Omental fat pad (tissue), 4 donors: ENCODE results near the gene ZNF10. TPM values are rescaled to one million over a fixed set of nuclear protein-coding genes. Genes with fewer than 3 reads are reported as not detected.

Experiments used
- ATAC-seq: fragments of 150-250 bp; one replicate; pipeline ENCODE4 v1.9.1; 2016; ENCODE audit warnings: mild to moderate bottlenecking, moderate library complexity; ENCODE audit not compliant: low FRiP score
- DNase-seq: peaks from one replicate; pipeline ENCODE4 v3.0.0-alpha.2; 2019; ENCODE audit warnings: low spot score
- CTCF ChIP-seq, 3 donors: fragments of 450-650 bp; IDR thresholded peaks; one replicate each; pipeline ENCODE4 v1.5.1; 2016 to 2017; ENCODE audit warnings: antibody characterized with exemption in 3 of 3, mild to moderate bottlenecking in 3 of 3, moderate library complexity in 2 of 3
- total RNA-seq, 4 donors: library from RNA; depleted of rRNA; stranded (reverse); fragments of >200 nt; gene quantifications; one replicate each; pipeline ENCODE4 v1.1.0, GENCODE V29; 2016

ZNF10 gene
- total RNA-seq, 4 donors from 2014 or later = 5.5 to 39.0 (median 9.8) TPM

DNA sequence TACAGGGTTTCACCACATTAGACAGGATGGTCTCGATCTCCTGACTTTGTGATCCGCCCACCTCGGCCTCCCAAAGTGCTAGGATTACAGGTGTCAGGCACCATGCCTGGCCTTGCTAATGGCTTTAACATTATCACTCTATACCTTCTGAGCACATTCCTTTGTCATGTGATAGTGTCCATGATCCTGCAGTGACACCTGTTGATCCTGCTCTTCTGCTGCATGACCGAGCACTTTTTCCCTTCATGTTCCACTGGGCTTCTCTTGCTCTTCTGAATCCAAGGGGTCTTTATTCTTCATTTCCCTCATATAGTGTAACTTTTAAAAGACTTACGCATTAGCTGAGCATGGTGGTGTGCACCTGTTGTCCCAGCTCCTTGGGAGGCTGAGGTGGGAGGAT lies 62.4 kb downstream of the ZNF10 start:
- DNase-seq = no peak
- no peak for ATAC-seq
- TF ChIP-seq CTCF (IDR thresholded peaks at IDR 0.05) = no peak

DNA sequence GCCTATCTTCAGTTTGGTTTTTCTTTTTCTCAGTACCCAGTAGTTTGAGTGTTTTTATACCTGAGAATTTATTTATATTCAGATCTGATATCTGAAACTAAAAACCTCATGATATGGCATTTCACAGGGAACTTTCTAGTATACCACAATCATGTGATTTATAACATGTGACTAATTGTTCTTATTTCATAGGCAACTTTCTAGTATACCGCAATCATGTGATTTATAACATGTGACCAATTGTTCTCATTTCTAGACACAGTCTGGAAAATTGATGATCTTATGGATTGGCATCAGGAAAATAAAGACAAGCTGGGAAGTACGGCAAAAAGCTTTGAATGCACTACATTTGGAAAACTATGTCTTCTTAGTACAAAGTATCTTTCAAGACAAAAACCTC lies 71.5 kb downstream of the ZNF10 start:
- ATAC-seq = no peak
- no peak for TF ChIP-seq CTCF (IDR thresholded peaks at IDR 0.05)
- no peak for DNase-seq

GRCh38 chr12:133202493-133203343 lies 72.3 kb downstream of the ZNF10 start:
- ATAC-seq = no peak
- no peak for DNase-seq
- no peak for TF ChIP-seq CTCF (IDR thresholded peaks at IDR 0.05)

GRCh38 chr12:133203344-133204263 lies 73.2 kb downstream of the ZNF10 start:
- DNase-seq (no peak), ATAC-seq (no peak)
- TF ChIP-seq CTCF (IDR thresholded peaks at IDR 0.05) = no peak

- ATAC-seq = no peak
- no peak for DNase-seq
- TF ChIP-seq CTCF (IDR thresholded peaks at IDR 0.05) = no peak
Measured at GRCh38 chr12:133204264-133204603, 73.8 kb downstream of the ZNF10 start.

DNA sequence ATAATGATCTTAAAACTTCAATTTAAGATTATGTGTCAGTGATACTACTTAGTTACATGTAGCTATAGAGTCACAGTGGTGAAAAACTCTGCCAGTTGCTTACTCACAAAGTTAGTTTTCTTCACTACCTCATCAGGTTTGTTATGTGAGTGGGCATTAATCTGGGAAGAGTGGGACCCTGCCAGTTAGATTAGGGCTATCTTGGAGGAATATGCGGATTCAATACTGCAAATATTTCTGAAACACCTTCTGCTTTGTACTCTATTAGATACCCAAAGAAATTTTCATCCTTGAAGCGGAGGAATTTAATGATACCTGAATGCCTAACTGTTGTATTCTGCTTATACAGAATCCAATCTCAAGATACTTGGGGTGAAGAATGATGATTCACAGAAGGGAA lies 76.0 kb downstream of the ZNF10 start:
- DNase-seq (no peak), ATAC-seq (no peak)
- TF ChIP-seq CTCF (IDR thresholded peaks at IDR 0.05) = no peak

Other genes starting within 250 kb of the ZNF10 start
- gene CHFR, start 243.0 kb upstream of the ZNF10 start, total RNA-seq = 10 to 100 TPM; 17.7 to 59.9 (median 34.0) TPM
- gene ZNF605, start 174.3 kb upstream of the ZNF10 start, total RNA-seq = 10 to 100 TPM in 1 of 4 donors, 1 to 10 TPM in 3; 4.7 to 17.0 (median 7.3) TPM
- 10 to 100 TPM in 3 of 4 donors, 1 to 10 TPM in 1; 8.4 to 25.5 (median 13.1) TPM for gene ZNF26, start 144.3 kb upstream of the ZNF10 start, total RNA-seq
- 10 to 100 TPM; 14.5 to 29.2 (median 22.5) TPM for gene ZNF84, start 93.1 kb upstream of the ZNF10 start, total RNA-seq
- 10 to 100 TPM; 12.3 to 21.4 (median 14.7) TPM for gene ZNF140, start 49.7 kb upstream of the ZNF10 start, total RNA-seq
- gene ZNF891, start 353 bp upstream of the ZNF10 start, total RNA-seq = 1 to 10 TPM; 1.9 to 4.6 (median 2.9) TPM
- gene ZNF268, start 50.9 kb downstream of the ZNF10 start, total RNA-seq = 10 to 100 TPM; 10.8 to 20.5 (median 15.0) TPM
- not detected for gene ANHX, start 105.2 kb downstream of the ZNF10 start, total RNA-seq